ENCODE results near the gene IMPG1. TPM values are rescaled to one million over a fixed set of nuclear protein-coding genes. Genes with fewer than 3 reads are reported as not detected.

The IMPG1 gene
- total RNA-seq, result not detected in 2 replicates

GRCh38 chr6:76072562-76072961, at the start of gene IMPG1:
TSS of gene IMPG1 (minus strand) at chr6:76072662. CDS start at chr6:76072488, 174 bp downstream.
- DNase-seq (ENCODE audit: low read depth), result no peak
- TF ChIP-seq CTCF (IDR thresholded peaks at IDR 0.05; ENCODE audit: insufficient read depth, low read length, poor library complexity, severe bottlenecking), result no peak
- H3K27me3 ChIP-seq (ENCODE audit: control insufficient read depth, insufficient read depth, low read length), result no peaks in the 10 kb centered on the region
- H3K4me3 ChIP-seq (ENCODE audit: low read depth, low read length), result no peak within 1 kb of the TSS
- no peaks in the 10 kb centered on the region for H3K36me3 ChIP-seq (ENCODE audit: control insufficient read depth, insufficient read depth, low read length)

- no peak for DNase-seq (ENCODE audit: low read depth)
- Histone ChIP-seq H3K36me3 (ENCODE audit: control insufficient read depth, insufficient read depth, low read length) (no peaks in the 10 kb centered on the region), H3K4me3 (ENCODE audit: low read depth, low read length) (no peak overlapping the region), H3K27me3 (ENCODE audit: control insufficient read depth, insufficient read depth, low read length) (no peaks in the 10 kb centered on the region)
- no peak for TF ChIP-seq CTCF (IDR thresholded peaks at IDR 0.05; ENCODE audit: insufficient read depth, low read length, poor library complexity, severe bottlenecking)
Measured at GRCh38 chr6:76120302-76120701, 47.8 kb upstream of the IMPG1 start.

- H3K27me3 ChIP-seq (ENCODE audit: control insufficient read depth, insufficient read depth, low read length), result no peaks in the 10 kb centered on the region
- no peak for TF ChIP-seq CTCF (IDR thresholded peaks at IDR 0.05; ENCODE audit: insufficient read depth, low read length, poor library complexity, severe bottlenecking)
- no peak for DNase-seq (ENCODE audit: low read depth)
- no peaks in the 10 kb centered on the region for H3K36me3 ChIP-seq (ENCODE audit: control insufficient read depth, insufficient read depth, low read length)
- H3K4me3 ChIP-seq (ENCODE audit: low read depth, low read length), result no peak overlapping the region
Measured at GRCh38 chr6:76073281-76073680, 819 bp upstream of the IMPG1 start.

GRCh38 chr6:76057469-76057868, 15.0 kb downstream of the IMPG1 start:
- no peaks in the 10 kb centered on the region for H3K36me3 ChIP-seq (ENCODE audit: control insufficient read depth, insufficient read depth, low read length)
- no peak overlapping the region for H3K4me3 ChIP-seq (ENCODE audit: low read depth, low read length)
- TF ChIP-seq CTCF (IDR thresholded peaks at IDR 0.05; ENCODE audit: insufficient read depth, low read length, poor library complexity, severe bottlenecking), result no peak
- H3K27me3 ChIP-seq (ENCODE audit: control insufficient read depth, insufficient read depth, low read length), result no peaks in the 10 kb centered on the region
- DNase-seq (ENCODE audit: low read depth), result no peak

GRCh38 chr6:76052314-76052713, 20.1 kb downstream of the IMPG1 start:
- TF ChIP-seq CTCF (IDR thresholded peaks at IDR 0.05; ENCODE audit: insufficient read depth, low read length, poor library complexity, severe bottlenecking), result no peak

GRCh38 chr6:76043690-76044089, 28.8 kb downstream of the IMPG1 start:
- no peaks in the 10 kb centered on the region for H3K36me3 ChIP-seq (ENCODE audit: control insufficient read depth, insufficient read depth, low read length)
- H3K4me3 ChIP-seq (ENCODE audit: low read depth, low read length), result no peak overlapping the region
- no peak for DNase-seq (ENCODE audit: low read depth)
- TF ChIP-seq CTCF (IDR thresholded peaks at IDR 0.05; ENCODE audit: insufficient read depth, low read length, poor library complexity, severe bottlenecking), result no peak
- H3K27me3 ChIP-seq (ENCODE audit: control insufficient read depth, insufficient read depth, low read length), result no peaks in the 10 kb centered on the region

More at GRCh38 chr6:76052314-76052713, 20.1 kb downstream of the IMPG1 start:
- no peak overlapping the region for H3K4me3 ChIP-seq (ENCODE audit: low read depth, low read length)
- H3K27me3 ChIP-seq (ENCODE audit: control insufficient read depth, insufficient read depth, low read length), result no peaks in the 10 kb centered on the region
- no peak for DNase-seq (ENCODE audit: low read depth)
- H3K36me3 ChIP-seq (ENCODE audit: control insufficient read depth, insufficient read depth, low read length), result no peaks in the 10 kb centered on the region
